Muscle of leg (tissue), 11 donors: ENCODE measurements around the gene CNGB1. TPM values are rescaled to one million over a fixed set of nuclear protein-coding genes. Genes with fewer than 3 reads are reported as not detected.

ENCODE experiments used
- DNase-seq: peaks from one replicate; pipeline ENCODE4 v3.0.0; 2013
- H3K27ac ChIP-seq: one replicate; pipeline ENCODE4 v1.5.1; 2013; ENCODE audit warnings: mild to moderate bottlenecking, low read length, control low read depth
- H3K27me3 ChIP-seq: one replicate; pipeline ENCODE4 v1.6.1; 2013; ENCODE audit warnings: low read length; ENCODE audit not compliant: control insufficient read depth, insufficient read depth
- H3K36me3 ChIP-seq: one replicate; pipeline ENCODE4 v1.6.1; 2013; ENCODE audit warnings: low read length; ENCODE audit not compliant: control insufficient read depth, insufficient read depth
- H3K4me1 ChIP-seq: one replicate; pipeline ENCODE4 v1.6.1; 2013; ENCODE audit warnings: low read length; ENCODE audit not compliant: control insufficient read depth, insufficient read depth
- H3K4me3 ChIP-seq: one replicate; pipeline ENCODE4 v1.5.1; 2013; ENCODE audit warnings: low read length, control low read depth
- H3K9me3 ChIP-seq: replicated peaks from 2 replicates; pipeline ENCODE4 v1.6.1; 2013; ENCODE audit warnings: low read depth, low read length; ENCODE audit not compliant: control insufficient read depth
- WGBS: methylation state at CpG from one replicate; pipeline ENCODE4 v1.1.5; 2013; ENCODE audit warnings: missing lambda C conversion rate; ENCODE audit not compliant: insufficient coverage; 5-methylcytosine and 5-hydroxymethylcytosine counted together
- polyA plus RNA-seq, 8 donors: library from polyadenylated mRNA; unstranded; fragments of 120-200 nt; gene quantifications; one replicate each; pipeline versions ENCODE4 v1.2.1 to v1.2.3, GENCODE V29; 2013; ENCODE audit warnings: inconsistent platforms in 1 of 8, low replicate concordance in 1 of 8; ENCODE audit not compliant: insufficient read length in 8 of 8, insufficient read depth in 1 of 8
- total RNA-seq: library from RNA; stranded (reverse); fragments of 120-200 nt; gene quantifications from one replicate; pipeline ENCODE4 v1.2.4, GENCODE V29; 2013

Gene CNGB1
- total and polyA plus RNA-seq, 9 donors = 0.03 to 1.6 (median 0.08) TPM; not detected in 3

GRCh38 chr16:57956270-57956808 is 14.6 kb downstream of the CNGB1 start:
- no peaks in the 10 kb centered on the region for H3K36me3 ChIP-seq
- H3K4me1 ChIP-seq = no peaks in the 10 kb centered on the region
- H3K4me3 ChIP-seq = no peak overlapping the region
- no peaks in the 10 kb centered on the region for H3K27me3 ChIP-seq
- 69% methylated on average over 5 of the region's 8 CpGs for WGBS
- DNase-seq = no peak
- H3K9me3 ChIP-seq = no peaks in the 10 kb centered on the region
- no peak overlapping the region for H3K27ac ChIP-seq

GRCh38 chr16:57955572-57956188 is 15.2 kb downstream of the CNGB1 start:
- 71% methylated on average over 12 of the region's 12 CpGs for WGBS
- H3K4me3 ChIP-seq = no peak overlapping the region
- H3K9me3 ChIP-seq = no peaks in the 10 kb centered on the region
- DNase-seq = no peak
- no peak overlapping the region for H3K27ac ChIP-seq
- no peaks in the 10 kb centered on the region for H3K4me1 ChIP-seq
- H3K27me3 ChIP-seq = no peaks in the 10 kb centered on the region
- H3K36me3 ChIP-seq = no peaks in the 10 kb centered on the region

- no peak for DNase-seq
- Histone ChIP-seq H3K36me3 (no peaks in the 10 kb centered on the region), H3K9me3 (no peaks in the 10 kb centered on the region), H3K4me1 (no peaks in the 10 kb centered on the region), H3K4me3 (no peak overlapping the region), H3K27me3 (no peaks in the 10 kb centered on the region), H3K27ac (no peak overlapping the region)
- no CpG with 5 or more reads among the region's 1 CpG for WGBS
Observed at GRCh38 chr16:57953857-57954256, 17.1 kb downstream of the CNGB1 start.

DNA sequence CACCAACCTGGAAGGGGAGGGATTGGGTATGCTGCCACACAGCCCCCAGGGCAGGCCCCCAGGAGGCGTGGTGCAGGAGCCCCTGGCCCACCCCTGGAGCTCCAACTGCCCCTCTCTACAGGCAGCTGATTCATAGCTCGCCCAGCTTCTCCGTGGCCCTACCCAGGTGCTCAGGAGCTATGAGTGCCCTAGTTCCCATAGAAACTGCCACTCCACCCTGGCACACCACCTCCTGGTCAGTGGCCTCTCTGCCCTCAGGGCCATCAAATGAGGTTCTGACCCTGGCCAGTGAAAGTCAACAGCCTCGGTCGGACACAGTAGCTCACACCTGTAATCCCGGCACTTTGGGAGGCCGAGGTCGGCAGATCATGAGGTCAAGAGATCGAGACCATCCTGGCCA is 18.0 kb downstream of the CNGB1 start:
- 82% methylated on average over 9 of the region's 9 CpGs for WGBS
- Histone ChIP-seq H3K36me3 (no peaks in the 10 kb centered on the region), H3K9me3 (no peaks in the 10 kb centered on the region), H3K27ac (no peak overlapping the region), H3K4me1 (no peaks in the 10 kb centered on the region), H3K27me3 (peaks cover 4% of the 10 kb centered on the region), H3K4me3 (no peak overlapping the region)
- DNase-seq = no peak

DNA sequence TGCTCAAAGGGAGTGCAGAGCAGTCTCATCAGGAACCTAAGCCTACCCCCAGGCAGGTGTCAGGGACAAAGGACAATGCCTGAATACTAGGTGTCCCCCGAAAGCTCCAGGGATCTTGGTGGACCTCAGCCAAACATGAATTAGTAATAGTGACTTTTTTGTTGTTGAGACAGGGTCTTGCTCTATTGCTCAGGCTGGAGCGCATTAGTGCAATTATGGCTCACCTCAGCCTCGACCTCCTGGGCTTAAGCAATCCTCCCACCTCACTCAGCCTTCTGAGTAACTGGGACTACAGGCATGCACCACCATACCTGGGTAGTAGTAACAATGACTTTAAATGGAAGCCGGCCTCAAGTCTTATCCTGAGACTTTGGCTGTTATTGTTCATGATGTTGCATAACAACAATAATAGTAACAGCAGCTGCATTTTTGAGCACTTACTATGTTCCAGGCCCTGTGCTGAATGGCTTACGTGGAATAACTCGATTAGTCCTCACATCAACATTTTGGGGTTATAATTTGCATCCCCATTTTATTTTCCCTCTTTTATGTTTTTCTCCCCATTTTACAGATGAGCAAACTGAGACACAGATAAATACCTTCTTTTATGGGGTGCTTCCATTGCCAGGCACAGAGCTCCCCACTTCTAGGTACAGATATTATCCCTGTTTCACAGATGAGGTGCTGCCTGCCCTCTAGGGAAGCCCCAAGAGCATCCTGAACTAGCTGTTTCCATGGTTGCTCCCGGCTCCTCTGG is 19.5 kb downstream of the CNGB1 start:
- no peak for DNase-seq
- H3K9me3 ChIP-seq = no peaks in the 10 kb centered on the region
- H3K36me3 ChIP-seq = no peaks in the 10 kb centered on the region
- H3K4me3 ChIP-seq = no peak overlapping the region
- no peaks in the 10 kb centered on the region for H3K4me1 ChIP-seq
- WGBS = 76% methylated on average over 3 of the region's 7 CpGs
- H3K27ac ChIP-seq = no peak overlapping the region
- H3K27me3 ChIP-seq = peaks cover 4% of the 10 kb centered on the region

DNA sequence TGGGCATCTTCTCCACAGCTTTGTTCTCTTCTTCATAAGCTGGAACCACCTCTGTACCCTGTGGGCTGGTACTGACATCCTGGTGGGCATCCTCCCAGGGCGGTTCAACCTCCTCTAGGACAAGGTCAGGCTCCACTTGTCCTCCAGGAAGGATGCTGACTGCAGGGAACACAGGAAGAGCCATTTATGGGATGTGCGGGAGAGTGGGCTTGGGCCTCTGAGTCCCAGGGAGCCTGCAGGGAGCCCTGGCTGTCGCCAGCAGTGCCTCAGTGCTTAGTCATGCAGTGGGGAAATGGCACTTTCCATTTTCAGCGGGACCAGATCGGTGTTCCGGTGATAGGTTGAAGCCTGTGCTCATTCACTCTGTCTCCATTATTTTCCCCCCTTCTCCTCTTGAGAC is 20.5 kb downstream of the CNGB1 start:
- WGBS = 13% methylated on average over 3 of the region's 6 CpGs
- Histone ChIP-seq H3K27me3 (peaks cover 4% of the 10 kb centered on the region), H3K9me3 (no peaks in the 10 kb centered on the region), H3K4me3 (no peak overlapping the region), H3K36me3 (no peaks in the 10 kb centered on the region), H3K4me1 (no peaks in the 10 kb centered on the region), H3K27ac (no peak overlapping the region)
- DNase-seq = no peak

GRCh38 chr16:57949595-57950238 is 21.2 kb downstream of the CNGB1 start:
- H3K36me3 ChIP-seq = no peaks in the 10 kb centered on the region
- H3K4me3 ChIP-seq = no peak overlapping the region
- H3K4me1 ChIP-seq = no peaks in the 10 kb centered on the region
- DNase-seq = no peak
- H3K27me3 ChIP-seq = peaks cover 4% of the 10 kb centered on the region
- 100% methylated on average over 1 of the region's 5 CpGs for WGBS
- H3K9me3 ChIP-seq = no peaks in the 10 kb centered on the region
- H3K27ac ChIP-seq = no peak overlapping the region

GRCh38 chr16:57949013-57949412 is 21.9 kb downstream of the CNGB1 start:
- Histone ChIP-seq H3K27ac (no peak overlapping the region), H3K36me3 (no peaks in the 10 kb centered on the region), H3K4me1 (no peaks in the 10 kb centered on the region), H3K27me3 (peaks cover 4% of the 10 kb centered on the region), H3K9me3 (no peaks in the 10 kb centered on the region), H3K4me3 (no peak overlapping the region)
- WGBS = 0% methylated on average over 1 of the region's 2 CpGs
- no peak for DNase-seq

DNA sequence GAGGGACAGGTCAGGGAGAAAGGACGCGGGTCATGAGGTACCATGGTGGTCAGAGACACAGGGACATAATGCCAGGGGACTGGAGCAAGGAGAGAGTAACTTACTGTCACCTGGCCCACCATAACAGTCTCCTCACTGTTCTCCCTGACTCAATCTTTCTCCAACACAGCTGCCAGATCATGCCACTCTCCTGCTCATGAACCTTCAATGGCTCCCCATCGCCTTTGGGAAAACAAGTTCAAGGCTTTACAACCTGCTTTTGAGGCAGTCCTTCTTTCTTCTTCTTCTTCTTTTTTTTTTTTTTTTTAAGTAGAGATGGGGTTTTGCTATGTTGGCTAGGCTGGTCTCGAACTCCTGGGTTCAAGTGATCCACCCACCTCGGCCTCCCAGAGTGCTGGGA is 22.9 kb downstream of the CNGB1 start:
- WGBS = 100% methylated on average over 2 of the region's 5 CpGs
- DNase-seq = no peak
- Histone ChIP-seq H3K27ac (no peak overlapping the region), H3K4me3 (no peak overlapping the region), H3K36me3 (no peaks in the 10 kb centered on the region), H3K9me3 (no peaks in the 10 kb centered on the region), H3K27me3 (peaks cover 4% of the 10 kb centered on the region), H3K4me1 (no peaks in the 10 kb centered on the region)

DNA sequence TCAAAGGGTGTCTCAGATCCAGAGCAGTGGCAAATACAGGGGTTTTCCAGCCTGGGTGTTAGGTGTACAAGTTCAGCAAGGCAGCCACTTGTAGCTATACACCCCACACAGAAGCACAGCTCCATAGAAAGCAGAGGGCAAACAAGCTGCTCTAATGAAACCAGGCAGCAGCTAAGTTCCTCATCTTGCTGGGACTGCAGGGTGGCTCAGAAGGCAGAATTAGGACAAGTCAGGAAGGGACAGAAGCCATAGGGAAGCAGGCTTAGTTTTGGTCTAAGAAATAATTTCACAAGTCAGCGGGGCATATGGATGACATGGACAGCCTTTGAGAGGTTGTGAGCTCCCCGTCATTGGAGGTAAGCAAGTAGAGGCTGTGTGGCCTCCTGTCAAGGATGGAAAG is 23.7 kb downstream of the CNGB1 start:
- H3K36me3 ChIP-seq = no peaks in the 10 kb centered on the region
- peaks cover 4% of the 10 kb centered on the region for H3K27me3 ChIP-seq
- H3K9me3 ChIP-seq = no peaks in the 10 kb centered on the region
- WGBS = 88% methylated on average over 2 of the region's 2 CpGs
- no peak overlapping the region for H3K27ac ChIP-seq
- no peak overlapping the region for H3K4me3 ChIP-seq
- DNase-seq = no peak
- no peaks in the 10 kb centered on the region for H3K4me1 ChIP-seq
